GM12891 (cell line): ENCODE data around the gene DLG5.
"Not testable (repeated sequence)": the region's sequence is repeated elsewhere in the genome, so short reads cannot be mapped to it uniquely, and the experiment has no call there.

ENCODE experiments used
- POLR2A ChIP-seq: IDR thresholded peaks from 2 replicates; pipeline ENCODE4 v1.6.1; 2011; ENCODE audit warnings: low read depth, low read length, control low read depth
- SPI1 ChIP-seq: IDR thresholded peaks from 2 replicates; pipeline ENCODE4 v1.6.1; 2011; ENCODE audit warnings: low read depth, low read length, control low read depth
- TAF1 ChIP-seq: IDR thresholded peaks from 2 replicates; pipeline ENCODE4 v1.6.1; 2011; ENCODE audit warnings: low read depth, low read length, control low read depth

DNA sequence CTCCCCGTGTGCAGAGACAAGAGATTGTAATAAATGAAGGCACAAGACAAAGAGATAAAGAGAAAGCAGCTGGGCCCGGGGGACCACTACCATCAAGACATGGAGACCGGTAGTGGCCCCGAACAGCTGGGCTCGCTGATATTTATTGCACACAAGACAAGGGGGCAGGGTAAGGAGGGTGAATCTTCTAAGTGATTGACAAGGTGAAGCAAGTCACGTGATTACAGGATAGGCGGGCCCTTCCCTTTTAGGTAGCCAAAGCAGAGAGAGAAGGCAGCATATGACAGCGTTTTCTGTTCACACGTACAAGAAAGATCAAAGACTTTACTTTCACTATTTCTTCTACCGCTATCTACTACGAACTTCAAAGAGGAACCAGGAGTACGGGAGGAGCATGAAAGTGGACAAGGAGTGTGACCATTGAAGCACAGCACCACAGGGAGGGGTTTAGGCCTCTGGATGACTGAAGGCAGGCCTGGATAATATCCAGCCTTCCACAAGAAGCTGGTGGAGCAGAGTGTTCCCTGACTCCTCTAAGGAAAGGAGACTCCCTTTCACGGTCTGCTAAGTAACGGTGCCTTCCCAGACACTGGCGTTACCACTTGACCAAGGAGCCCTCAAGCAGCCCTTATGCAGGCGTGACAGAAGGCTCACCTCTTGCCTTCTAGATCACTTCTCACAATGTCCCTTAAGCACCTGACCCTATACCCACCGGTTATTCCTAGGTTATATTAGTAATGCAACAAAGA is 153.5 kb downstream of the DLG5 start:
- not testable (repeated sequence) for TF ChIP-seq SPI1, TAF1, POLR2A
